ENCODE results near the gene TYR.
"Not testable (repeated sequence)": the region's sequence is repeated elsewhere in the genome, so short reads cannot be mapped to it uniquely, and the experiment has no call there.

Gene TYR

GRCh38 chr11:89177691-89178231 lies at the start of gene TYR:
Gene TYR, plus strand, starts transcription at chr11:89177875. Its CDS starts 79 bp downstream, at chr11:89177954.
- no peak for DNase-seq (ENCODE audit: low read depth)

GRCh38 chr11:89136606-89137005 lies 41.1 kb upstream of the TYR start:
- no peak for DNase-seq (ENCODE audit: low read depth)

GRCh38 chr11:89147229-89147628 lies 30.4 kb upstream of the TYR start:
- no peak for DNase-seq (ENCODE audit: low read depth)

GRCh38 chr11:89159974-89160373 lies 17.7 kb upstream of the TYR start:
- no peak for DNase-seq (ENCODE audit: low read depth)

GRCh38 chr11:89161949-89162348 lies 15.7 kb upstream of the TYR start:
- DNase-seq (ENCODE audit: low read depth): no peak

- no peak for DNase-seq (ENCODE audit: low read depth)
Measured at GRCh38 chr11:89163686-89164085, 14.0 kb upstream of the TYR start.

GRCh38 chr11:89168396-89168795 lies 9.3 kb upstream of the TYR start:
- DNase-seq (ENCODE audit: low read depth): no peak

GRCh38 chr11:89175796-89176195 lies 1.9 kb upstream of the TYR start:
- no peak for DNase-seq (ENCODE audit: low read depth)

GRCh38 chr11:89176938-89177337 lies 737 bp upstream of the TYR start:
- no peak for DNase-seq (ENCODE audit: low read depth)

- DNase-seq (ENCODE audit: low read depth): no peak
Measured at GRCh38 chr11:89181111-89181510, 3.4 kb downstream of the TYR start.

GRCh38 chr11:89182773-89183518 lies 5.3 kb downstream of the TYR start:
- DNase-seq (ENCODE audit: low read depth): no peak

GRCh38 chr11:89184021-89184420 lies 6.3 kb downstream of the TYR start:
- no peak for DNase-seq (ENCODE audit: low read depth)

GRCh38 chr11:89189776-89190175 lies 12.1 kb downstream of the TYR start:
- DNase-seq (ENCODE audit: low read depth): no peak

GRCh38 chr11:89201138-89201537 lies 23.5 kb downstream of the TYR start:
- no peak for DNase-seq (ENCODE audit: low read depth)

- DNase-seq (ENCODE audit: low read depth): no peak
Measured at GRCh38 chr11:89203814-89204213, 26.1 kb downstream of the TYR start.

- no peak for DNase-seq (ENCODE audit: low read depth)
Measured at GRCh38 chr11:89205378-89205777, 27.7 kb downstream of the TYR start.

GRCh38 chr11:89220684-89221339 lies 43.1 kb downstream of the TYR start:
- DNase-seq (ENCODE audit: low read depth): no peak

- no peak for DNase-seq (ENCODE audit: low read depth)
Measured at GRCh38 chr11:89235083-89235482, 57.4 kb downstream of the TYR start.

GRCh38 chr11:89235976-89236375 lies 58.3 kb downstream of the TYR start:
- DNase-seq (ENCODE audit: low read depth): no peak

GRCh38 chr11:89247007-89247406 lies 69.3 kb downstream of the TYR start:
- DNase-seq (ENCODE audit: low read depth): not testable (repeated sequence)

GRCh38 chr11:89249196-89249595 lies 71.5 kb downstream of the TYR start:
- DNase-seq (ENCODE audit: low read depth): no peak

GRCh38 chr11:89261483-89261882 lies 83.8 kb downstream of the TYR start:
- DNase-seq (ENCODE audit: low read depth): not testable (repeated sequence)

GRCh38 chr11:89267660-89268302 lies 90.1 kb downstream of the TYR start:
- DNase-seq (ENCODE audit: low read depth): no peak

Measured in stimulated activated CD8-positive, alpha-beta memory T cell treated with anti-CD3 and anti-CD28 coated beads, Interleukin-4, amount 100 ng/mL, for 24 hours (primary cell).